ENCODE measurements around the gene PRR7. TPM values are rescaled to one million over a fixed set of nuclear protein-coding genes. Genes with fewer than 3 reads are reported as not detected.
A peak's percentile ranks its signal among the peaks of the same experiment; 100 is the strongest.

Gene PRR7
- total RNA-seq, 4 donors from 2014 or later: 5.0 to 7.7 (median 6.4) TPM

GRCh38 chr5:177498013-177498787, 51.6 kb downstream of the PRR7 start:
- no peak for DNase-seq
- H3K36me3 ChIP-seq: no peaks in the 10 kb centered on the region
- H3K4me1 ChIP-seq: peaks cover 46 to 80% (median 53%) of the 10 kb centered on the region in 3 donors
- peaks cover 0 to 8% (median 0%) of the 10 kb centered on the region in 4 donors for H3K27me3 ChIP-seq
- intact Hi-C loops (cut with DNase I): loop anchor here (10.0 kb wide), 1 partner anchor 183 kb away; the partner anchor contains the start of gene MXD3
- peak overlapping the region; percentile 90 to 98 (median 94) for H3K27ac ChIP-seq
- peak overlapping the region; percentile 61 to 93 (median 76) for H3K4me3 ChIP-seq
- H3K9me3 ChIP-seq: no peaks in the 10 kb centered on the region
- TF ChIP-seq, protein P1, sequence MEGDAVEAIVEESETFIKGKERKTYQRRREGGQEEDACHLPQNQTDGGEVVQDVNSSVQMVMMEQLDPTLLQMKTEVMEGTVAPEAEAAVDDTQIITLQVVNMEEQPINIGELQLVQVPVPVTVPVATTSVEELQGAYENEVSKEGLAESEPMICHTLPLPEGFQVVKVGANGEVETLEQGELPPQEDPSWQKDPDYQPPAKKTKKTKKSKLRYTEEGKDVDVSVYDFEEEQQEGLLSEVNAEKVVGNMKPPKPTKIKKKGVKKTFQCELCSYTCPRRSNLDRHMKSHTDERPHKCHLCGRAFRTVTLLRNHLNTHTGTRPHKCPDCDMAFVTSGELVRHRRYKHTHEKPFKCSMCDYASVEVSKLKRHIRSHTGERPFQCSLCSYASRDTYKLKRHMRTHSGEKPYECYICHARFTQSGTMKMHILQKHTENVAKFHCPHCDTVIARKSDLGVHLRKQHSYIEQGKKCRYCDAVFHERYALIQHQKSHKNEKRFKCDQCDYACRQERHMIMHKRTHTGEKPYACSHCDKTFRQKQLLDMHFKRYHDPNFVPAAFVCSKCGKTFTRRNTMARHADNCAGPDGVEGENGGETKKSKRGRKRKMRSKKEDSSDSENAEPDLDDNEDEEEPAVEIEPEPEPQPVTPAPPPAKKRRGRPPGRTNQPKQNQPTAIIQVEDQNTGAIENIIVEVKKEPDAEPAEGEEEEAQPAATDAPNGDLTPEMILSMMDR (IDR thresholded peaks at IDR 0.05): no peak
- no peak for TF ChIP-seq POLR2A (IDR thresholded peaks at IDR 0.05)
- WGBS, 2 donors: 17 to 21% methylated on average over 19 to 28 of the region's 48 CpGs

GRCh38 chr5:177499842-177500241, 53.2 kb downstream of the PRR7 start:
- TF ChIP-seq, protein P1 (IDR thresholded peaks at IDR 0.05): no peak
- TF ChIP-seq POLR2A (IDR thresholded peaks at IDR 0.05): no peak
- H3K36me3 ChIP-seq: peaks cover 0 to 10% (median 0%) of the 10 kb centered on the region in 3 donors
- peaks cover 0 to 8% (median 0%) of the 10 kb centered on the region in 4 donors for H3K27me3 ChIP-seq
- H3K4me1 ChIP-seq: peaks cover 35 to 63% (median 37%) of the 10 kb centered on the region in 3 donors
- H3K4me3 ChIP-seq: no peak overlapping the region
- no peak overlapping the region for H3K27ac ChIP-seq
- intact Hi-C loops (cut with DNase I): loop anchor here (5.0 to 10.0 kb wide), 2 partner anchors 108 to 185 kb away; partner anchors contain the start of gene MXD3
- WGBS, 2 donors: 81 to 87% methylated on average over 6 of the region's 6 CpGs
- no peaks in the 10 kb centered on the region for H3K9me3 ChIP-seq
- no peak for DNase-seq

- DNase-seq: peak; percentile 37
- Histone ChIP-seq H3K4me1 (peaks cover 26 to 52% (median 29%) of the 10 kb centered on the region in 3 donors), H3K27ac (peak overlapping the region in 2 of 4 donors; percentile 33 to 58), H3K36me3 (peaks cover 0 to 10% (median 0%) of the 10 kb centered on the region in 3 donors), H3K4me3 (no peak overlapping the region), H3K9me3 (no peaks in the 10 kb centered on the region), H3K27me3 (peaks cover 0 to 8% (median 0%) of the 10 kb centered on the region in 4 donors)
- WGBS, 2 donors: 4 to 7% methylated on average over 4 to 5 of the region's 10 CpGs
- intact Hi-C loops (cut with DNase I): loop anchor here (5.0 kb wide), 1 partner anchor 109 kb away; no protein-coding TSS in a partner anchor
- TF ChIP-seq, protein P1 (IDR thresholded peaks at IDR 0.05): peak; percentile 83 to 93 (median 92)
- no peak for TF ChIP-seq POLR2A (IDR thresholded peaks at IDR 0.05)
Observed at GRCh38 chr5:177500685-177501522, 54.3 kb downstream of the PRR7 start.

DNA sequence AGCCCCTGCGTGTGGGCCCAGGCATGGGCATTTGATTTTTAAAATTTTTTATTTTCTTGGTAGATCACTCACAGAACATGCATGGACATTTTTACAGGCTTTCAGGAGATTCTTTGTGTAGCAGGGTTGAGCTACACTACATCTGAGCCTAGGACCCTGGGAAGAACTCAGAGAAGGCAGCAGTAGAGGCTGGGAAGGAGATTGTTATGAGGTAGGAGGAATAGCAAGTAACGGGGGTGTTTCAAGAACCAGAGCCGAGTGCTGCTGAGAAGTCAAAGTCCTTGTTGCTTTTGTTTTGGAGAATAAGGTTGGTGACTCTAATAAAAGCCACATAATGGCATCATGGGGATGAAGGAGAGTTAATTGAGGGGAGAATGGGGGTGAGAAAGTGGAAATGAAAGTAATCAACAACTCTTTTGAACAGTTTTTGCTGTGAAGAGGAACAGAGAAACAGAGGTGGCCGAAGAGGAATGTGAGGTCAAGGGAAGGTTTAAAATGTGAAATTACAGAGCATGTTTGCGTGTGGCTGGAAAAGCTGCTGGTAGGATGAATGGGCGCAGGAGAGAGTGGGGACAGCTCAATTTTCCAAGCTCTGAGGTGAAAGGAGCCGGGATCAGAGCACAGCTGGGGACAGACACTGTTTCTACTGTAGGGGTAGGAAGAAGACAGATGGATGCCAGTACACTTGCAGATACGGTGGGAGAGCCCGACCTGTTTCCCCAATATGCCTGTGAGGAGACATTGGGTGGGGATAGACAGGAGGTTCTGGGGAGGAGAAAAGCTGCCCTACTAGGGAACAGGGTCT, 55.5 kb downstream of the PRR7 start:
- TF ChIP-seq POLR2A (IDR thresholded peaks at IDR 0.05): no peak
- TF ChIP-seq, protein P1 (IDR thresholded peaks at IDR 0.05): no peak
- 47 to 55% methylated on average over 9 of the region's 9 CpGs for WGBS, 2 donors
- peaks cover 0 to 10% (median 0%) of the 10 kb centered on the region in 3 donors for H3K36me3 ChIP-seq
- H3K27ac ChIP-seq: no peak overlapping the region
- peaks cover 17 to 41% (median 18%) of the 10 kb centered on the region in 3 donors for H3K4me1 ChIP-seq
- no peak overlapping the region for H3K4me3 ChIP-seq
- intact Hi-C loops (cut with DNase I): loop anchor here (5.0 kb wide), 1 partner anchor 110 kb away; no protein-coding TSS in a partner anchor
- H3K27me3 ChIP-seq: peaks cover 0 to 8% (median 0%) of the 10 kb centered on the region in 4 donors
- H3K9me3 ChIP-seq: no peaks in the 10 kb centered on the region
- DNase-seq: no peak

All from esophagus squamous epithelium (tissue), 5 donors.